Endodermal cell (in vitro differentiated cells): ENCODE data around the gene KPNA4. TPM values are rescaled to one million over a fixed set of nuclear protein-coding genes. Genes with fewer than 3 reads are reported as not detected.

Source experiments
- DNase-seq: peaks from one replicate; pipeline ENCODE4 v3.0.0-alpha.2; 2017
- H3K27ac ChIP-seq: 2 replicates; pipeline ENCODE4 v1.5.1; 2013; ENCODE audit warnings: mild to moderate bottlenecking, low read depth, low read length, moderate library complexity
- H3K27me3 ChIP-seq: 2 replicates; pipeline ENCODE4 v1.6.1; 2013; ENCODE audit warnings: mild to moderate bottlenecking, low read length, moderate library complexity; ENCODE audit not compliant: insufficient read depth, control insufficient read depth, poor library complexity, severe bottlenecking
- H3K36me3 ChIP-seq: 2 replicates; pipeline ENCODE4 v1.7.0; 2013; ENCODE audit warnings: mild to moderate bottlenecking, low read length, moderate library complexity; ENCODE audit not compliant: control insufficient read depth, insufficient read depth
- H3K4me1 ChIP-seq: one replicate; pipeline ENCODE4 v1.7.0; 2013; ENCODE audit warnings: low read length; ENCODE audit not compliant: control insufficient read depth, insufficient read depth
- H3K4me3 ChIP-seq: 2 replicates; pipeline ENCODE4 v1.5.1; 2013; ENCODE audit warnings: mild to moderate bottlenecking, low read length, moderate library complexity
- H3K9ac ChIP-seq: 2 replicates; pipeline ENCODE4 v1.6.1; 2013; ENCODE audit warnings: mild to moderate bottlenecking, low read length, moderate library complexity; ENCODE audit not compliant: poor library complexity, severe bottlenecking; ENCODE audit errors: extremely low read depth
- H3K9me3 ChIP-seq: 2 replicates; pipeline ENCODE4 v1.6.1; 2013; ENCODE audit warnings: mild to moderate bottlenecking, low read length, moderate library complexity; ENCODE audit not compliant: control insufficient read depth
- H3K27ac Mint-ChIP-seq: 2 replicates; pipeline ENCODE4 v1.8.0; 2020; ENCODE audit warnings: mixed read lengths
- H3K27me3 Mint-ChIP-seq: 2 replicates; pipeline ENCODE4 v1.8.0; 2021; ENCODE audit warnings: mild to moderate bottlenecking, mixed read lengths; ENCODE audit not compliant: insufficient read depth
- H3K36me3 Mint-ChIP-seq: 2 replicates; pipeline ENCODE4 v1.8.0; 2020; ENCODE audit warnings: low read depth, mixed read lengths
- H3K4me1 Mint-ChIP-seq: 2 replicates; pipeline ENCODE4 v1.8.0; 2020; ENCODE audit warnings: mixed read lengths
- H3K4me3 Mint-ChIP-seq: 2 replicates; pipeline ENCODE4 v1.8.0; 2020; ENCODE audit warnings: mild to moderate bottlenecking, moderate library complexity, mixed read lengths
- H3K9me3 Mint-ChIP-seq: 2 replicates; pipeline ENCODE4 v1.8.0; 2020; ENCODE audit warnings: mild to moderate bottlenecking, mixed read lengths
- whole genome bisulfite sequencing, 2 experiments: methylation state at CpG; one replicate each; pipeline versions ENCODE4 v1.1.5 to v1.1.7; 2013; ENCODE audit warnings: missing lambda C conversion rate in 2 of 2, mixed read lengths in 1 of 2; ENCODE audit not compliant: insufficient coverage in 1 of 2, insufficient read length in 1 of 2; 5-methylcytosine and 5-hydroxymethylcytosine counted together
- total RNA-seq, 2 donors: library from RNA; stranded (reverse); fragmentation: NEBNext Ultra II Directional in 1 of 2; extraction: Animal tissue kit (Norgen Biotek cat#: 25700) in 1 of 2; gene quantifications; 2 replicates in 1 of 2; 3 replicates in 1 of 2; pipeline ENCODE4 v1.2.1, GENCODE V29; 2021
- TF ChIP-seq, protein P1 (sequence below): fragments of 200-600 bp; sonication (generic); conservative IDR thresholded peaks from 2 replicates; pipeline ENCODE4 v1.5.0; 2021; ENCODE audit warnings: antibody characterized with exemption, mild to moderate bottlenecking

The KPNA4 gene
- total RNA-seq, 2 donors from 2014 or later, result 65.2 to 73.0 TPM

DNA sequence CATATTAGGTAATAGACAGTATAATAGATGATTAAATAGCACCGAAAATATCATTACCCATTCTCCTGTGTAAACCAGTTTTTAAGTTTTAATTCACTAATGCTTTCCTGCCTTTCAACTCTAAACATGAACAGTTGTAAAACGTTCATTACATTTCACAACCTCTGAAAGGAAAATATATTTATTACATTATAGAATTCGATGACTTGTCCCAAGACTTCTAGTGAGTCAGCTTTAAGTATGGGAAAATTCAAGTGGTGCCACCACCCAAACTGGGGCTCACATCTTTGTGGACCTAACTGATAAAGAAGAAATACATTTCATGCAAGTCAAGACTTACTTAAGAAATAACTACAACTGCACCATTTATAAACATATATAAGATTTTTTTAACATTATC is 117.8 kb downstream of the KPNA4 start:
- Histone ChIP-seq H3K4me3 (peak overlapping the region; percentile 100), H3K27me3 (peaks cover 8% of the 10 kb centered on the region), H3K36me3 (peaks cover 49% of the 10 kb centered on the region), H3K4me1 (no peaks in the 10 kb centered on the region), H3K27ac (no peak overlapping the region), H3K9me3 (peaks cover 31% of the 10 kb centered on the region), H3K9ac (peak overlapping the region; percentile 84)
- TF ChIP-seq, protein P1, sequence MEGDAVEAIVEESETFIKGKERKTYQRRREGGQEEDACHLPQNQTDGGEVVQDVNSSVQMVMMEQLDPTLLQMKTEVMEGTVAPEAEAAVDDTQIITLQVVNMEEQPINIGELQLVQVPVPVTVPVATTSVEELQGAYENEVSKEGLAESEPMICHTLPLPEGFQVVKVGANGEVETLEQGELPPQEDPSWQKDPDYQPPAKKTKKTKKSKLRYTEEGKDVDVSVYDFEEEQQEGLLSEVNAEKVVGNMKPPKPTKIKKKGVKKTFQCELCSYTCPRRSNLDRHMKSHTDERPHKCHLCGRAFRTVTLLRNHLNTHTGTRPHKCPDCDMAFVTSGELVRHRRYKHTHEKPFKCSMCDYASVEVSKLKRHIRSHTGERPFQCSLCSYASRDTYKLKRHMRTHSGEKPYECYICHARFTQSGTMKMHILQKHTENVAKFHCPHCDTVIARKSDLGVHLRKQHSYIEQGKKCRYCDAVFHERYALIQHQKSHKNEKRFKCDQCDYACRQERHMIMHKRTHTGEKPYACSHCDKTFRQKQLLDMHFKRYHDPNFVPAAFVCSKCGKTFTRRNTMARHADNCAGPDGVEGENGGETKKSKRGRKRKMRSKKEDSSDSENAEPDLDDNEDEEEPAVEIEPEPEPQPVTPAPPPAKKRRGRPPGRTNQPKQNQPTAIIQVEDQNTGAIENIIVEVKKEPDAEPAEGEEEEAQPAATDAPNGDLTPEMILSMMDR, result no peak
- no peak for DNase-seq
- H3K4me1 Mint-ChIP-seq, result peaks cover 6% of the 10 kb centered on the region
- H3K27ac Mint-ChIP-seq, result no peak overlapping the region
- peaks cover 13% of the 10 kb centered on the region for H3K9me3 Mint-ChIP-seq
- 89% methylated on average over 3 of the region's 3 CpGs; no CpG with 5 or more reads in 1 of the 2 experiments for WGBS, 2 experiments
- peak overlapping the region; percentile 97 for H3K4me3 Mint-ChIP-seq
- peaks cover 39% of the 10 kb centered on the region for H3K36me3 Mint-ChIP-seq
- H3K27me3 Mint-ChIP-seq, result peaks cover 19% of the 10 kb centered on the region

DNA sequence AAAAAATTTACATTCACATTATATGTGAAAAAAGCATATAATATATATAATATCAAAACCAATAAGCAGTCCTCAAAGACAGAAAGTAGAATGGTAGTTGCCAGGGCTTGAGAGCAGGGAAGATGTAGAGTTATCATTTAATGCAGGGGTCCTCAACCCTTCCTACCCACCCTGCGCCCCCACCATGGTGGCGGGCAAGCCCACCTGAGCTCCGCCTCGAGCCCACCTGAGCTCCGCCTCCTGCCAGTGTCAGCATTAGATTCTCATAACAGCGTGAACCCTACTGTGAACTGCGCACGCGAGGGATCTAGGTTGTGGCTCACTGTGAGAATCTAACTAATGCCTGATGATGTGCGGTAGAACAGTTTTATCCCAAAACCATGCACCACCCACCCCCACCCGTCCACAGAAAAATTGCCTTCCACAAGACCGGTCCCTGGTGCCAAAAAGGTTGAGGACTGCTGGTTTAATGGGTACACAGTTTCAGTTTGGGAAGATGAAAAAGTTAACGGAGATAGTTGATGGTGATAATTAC is 118.8 kb downstream of the KPNA4 start:
- no peak overlapping the region for H3K27ac Mint-ChIP-seq
- peak overlapping the region; percentile 100 for H3K4me3 ChIP-seq
- peaks cover 57% of the 10 kb centered on the region for H3K36me3 ChIP-seq
- peaks cover 6% of the 10 kb centered on the region for H3K4me1 Mint-ChIP-seq
- peaks cover 31% of the 10 kb centered on the region for H3K9me3 ChIP-seq
- H3K9ac ChIP-seq, result no peak overlapping the region
- H3K27me3 Mint-ChIP-seq, result peaks cover 13% of the 10 kb centered on the region
- H3K27ac ChIP-seq, result no peak overlapping the region
- H3K27me3 ChIP-seq, result peaks cover 8% of the 10 kb centered on the region
- H3K4me3 Mint-ChIP-seq, result no peak overlapping the region
- DNase-seq, result no peak
- H3K4me1 ChIP-seq, result no peaks in the 10 kb centered on the region
- H3K9me3 Mint-ChIP-seq, result peaks cover 13% of the 10 kb centered on the region
- peaks cover 47% of the 10 kb centered on the region for H3K36me3 Mint-ChIP-seq
- TF ChIP-seq, protein P1, result no peak
- WGBS, 2 experiments, result 98% methylated on average over 5 to 12 of the region's 13 CpGs

DNA sequence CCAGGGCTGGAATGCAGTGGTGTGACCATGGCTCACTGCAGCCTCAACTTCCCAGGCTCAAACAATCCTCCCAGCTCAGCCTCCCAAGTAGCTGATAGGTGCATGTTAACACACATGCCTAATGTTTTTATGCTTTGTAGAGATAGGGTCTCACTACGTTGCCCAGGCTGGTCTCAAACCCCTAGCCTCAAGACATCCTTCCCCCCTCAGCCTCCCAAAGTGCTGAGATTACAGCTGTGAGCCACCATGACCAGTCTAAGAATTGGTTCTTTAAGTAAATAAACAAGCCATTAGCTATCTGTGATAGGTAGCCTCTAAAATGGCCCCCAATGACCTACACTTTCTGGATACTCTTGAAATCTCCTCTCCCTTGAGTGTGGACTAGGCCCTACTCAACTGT is 119.5 kb downstream of the KPNA4 start:
- H3K27ac Mint-ChIP-seq, result no peak overlapping the region

More for the DNA sequence above, 119.5 kb downstream of the KPNA4 start:
- Mint-ChIP-seq H3K36me3 (peaks cover 50% of the 10 kb centered on the region), H3K4me3 (no peak overlapping the region), H3K27me3 (peaks cover 8% of the 10 kb centered on the region), H3K9me3 (peaks cover 13% of the 10 kb centered on the region), H3K4me1 (peaks cover 6% of the 10 kb centered on the region)
- Histone ChIP-seq H3K9ac (no peak overlapping the region), H3K9me3 (peaks cover 31% of the 10 kb centered on the region), H3K36me3 (peaks cover 61% of the 10 kb centered on the region), H3K27ac (no peak overlapping the region), H3K4me3 (no peak overlapping the region), H3K27me3 (peaks cover 8% of the 10 kb centered on the region), H3K4me1 (no peaks in the 10 kb centered on the region)
- WGBS, 2 experiments, result 100% methylated on average over 1 of the region's 1 CpG; no CpG with 5 or more reads in 1 of the 2 experiments
- TF ChIP-seq, protein P1, result no peak
- DNase-seq, result no peak

Other genes starting within 250 kb of the KPNA4 start
- 10 to 100 TPM; 35.0 to 40.6 TPM for gene IFT80, start 166.3 kb downstream of the KPNA4 start, total RNA-seq
- 100 to 1,000 TPM in 1 of 2 donors, 10 to 100 TPM in 1; 97.5 to 139 TPM for gene SMC4, start 165.9 kb downstream of the KPNA4 start, total RNA-seq
- gene TRIM59, start 115.8 kb downstream of the KPNA4 start, total RNA-seq, result 10 to 100 TPM; 32.7 to 33.1 TPM
- gene ARL14, start 111.6 kb upstream of the KPNA4 start, total RNA-seq, result not detected
- gene PPM1L, start 190.7 kb upstream of the KPNA4 start, total RNA-seq, result 1 to 10 TPM; 1.6 to 3.3 TPM